Naive thymus-derived CD4-positive, alpha-beta T cell (primary cell): Measurements from ENCODE around the gene BET1. TPM values are rescaled to one million over a fixed set of nuclear protein-coding genes. Genes with fewer than 3 reads are reported as not detected.

ENCODE experiments used
- ATAC-seq: fragments of 150-1000 bp; cut with Tn5 transposase; 2 replicates; pipeline ENCODE4 v1.10.0; 2021; ENCODE audit warnings: mild to moderate bottlenecking, moderate library complexity
- CTCF ChIA-PET: fragments of 350-600 bp; sonication (Branson Sonifier 250); formaldehyde crosslinking; loops from one replicate; lab custom pipeline; 2021; ENCODE audit warnings: antibody characterized with exemption; lab: Charles Lee
- POLR2A ChIA-PET: fragments of 350-600 bp; sonication (Branson Sonifier 250); formaldehyde crosslinking; loops from one replicate; lab custom pipeline; 2021; ENCODE audit warnings: antibody characterized with exemption, inconsistent platforms; lab: Charles Lee
- DNase-seq, 9 donors: peaks; one replicate each; pipeline versions ENCODE4 v3.0.0 to v3.0.0-alpha.2; 2020 to 2022; ENCODE audit warnings: mixed read lengths in 1 of 9
- H3K27ac ChIP-seq: one replicate; pipeline ENCODE4 v1.7.0; 2013; ENCODE audit warnings: mild to moderate bottlenecking, low read depth, low read length, moderate library complexity
- H3K27me3 ChIP-seq, 2 donors: one replicate each; pipeline ENCODE4 v1.7.0; 2013; ENCODE audit warnings: low read length in 2 of 2, mild to moderate bottlenecking in 2 of 2, moderate library complexity in 2 of 2; ENCODE audit not compliant: control insufficient read depth in 2 of 2, insufficient read depth in 2 of 2
- H3K36me3 ChIP-seq, 3 experiments: 1 replicate in 2 of 3; 2 replicates in 1 of 3; pipeline ENCODE4 v1.7.0; 2013; ENCODE audit warnings: low read length in 3 of 3, mild to moderate bottlenecking in 3 of 3, moderate library complexity in 1 of 3; ENCODE audit not compliant: insufficient read depth in 3 of 3, control insufficient read depth in 2 of 3
- H3K4me1 ChIP-seq, 2 donors: one replicate each; pipeline ENCODE4 v1.7.0; 2013; ENCODE audit warnings: low read length in 2 of 2, mild to moderate bottlenecking in 2 of 2, moderate library complexity in 1 of 2; ENCODE audit not compliant: control insufficient read depth in 2 of 2, insufficient read depth in 2 of 2
- H3K4me3 ChIP-seq: 2 replicates; pipeline ENCODE4 v1.7.0; 2013; ENCODE audit warnings: mild to moderate bottlenecking, low read length
- H3K9me3 ChIP-seq, 3 experiments: 1 replicate in 2 of 3; 2 replicates in 1 of 3; pipeline ENCODE4 v1.7.0; 2013; ENCODE audit warnings: low read length in 3 of 3; ENCODE audit not compliant: control insufficient read depth in 2 of 3
- H3K27ac Mint-ChIP-seq, 9 donors: one replicate each; pipeline ENCODE4 v1.8.0; 2020 to 2022; ENCODE audit warnings: mixed read lengths in 9 of 9, mild to moderate bottlenecking in 8 of 9, moderate library complexity in 5 of 9, inconsistent platforms in 2 of 9
- H3K27me3 Mint-ChIP-seq, 5 donors: one replicate each; pipeline ENCODE4 v1.8.0; 2021 to 2022; ENCODE audit warnings: mixed read lengths in 5 of 5, mild to moderate bottlenecking in 1 of 5
- H3K36me3 Mint-ChIP-seq, 5 donors: one replicate each; pipeline ENCODE4 v1.8.0; 2020 to 2022; ENCODE audit warnings: mixed read lengths in 5 of 5, mild to moderate bottlenecking in 3 of 5, inconsistent platforms in 1 of 5
- H3K4me1 Mint-ChIP-seq, 7 donors: one replicate each; pipeline ENCODE4 v1.8.0; 2020 to 2022; ENCODE audit warnings: mixed read lengths in 7 of 7, mild to moderate bottlenecking in 3 of 7, inconsistent platforms in 1 of 7
- H3K4me3 Mint-ChIP-seq, 10 donors: one replicate each; pipeline ENCODE4 v1.8.0; 2020 to 2022; ENCODE audit warnings: mild to moderate bottlenecking in 10 of 10, mixed read lengths in 10 of 10, moderate library complexity in 6 of 10, inconsistent platforms in 2 of 10
- H3K9me3 Mint-ChIP-seq, 11 donors: one replicate each; pipeline ENCODE4 v1.8.0; 2020 to 2022; ENCODE audit warnings: mixed read lengths in 11 of 11, mild to moderate bottlenecking in 4 of 11, inconsistent platforms in 1 of 11, moderate library complexity in 1 of 11
- intact Hi-C, 2 donors: fragments of 100-400 bp; cut with micrococcal nuclease; formaldehyde crosslinking; loops; one replicate each; pipeline ENCODE4 v1.15.1; 2023
- polyA plus RNA-seq, 2 donors: library from polyadenylated mRNA; unstranded; fragments of 300-500 nt; fragmentation: Illumina TruSeq; gene quantifications; one replicate each; pipeline ENCODE4 v1.2.3, GENCODE V29; 2021
- total RNA-seq, 6 experiments: library from RNA in 5 of 6; stranded (reverse) in 5 of 6; gene quantifications; 1 replicate in 5 of 6; 2 replicates in 1 of 6; pipeline ENCODE4 v1.2.3 and lab custom pipeline; 2021 to 2026

Gene BET1
- total and polyA plus RNA-seq, 7 experiments from 2014 or later = 9.9 to 37.6 (median 13.9) TPM

DNA sequence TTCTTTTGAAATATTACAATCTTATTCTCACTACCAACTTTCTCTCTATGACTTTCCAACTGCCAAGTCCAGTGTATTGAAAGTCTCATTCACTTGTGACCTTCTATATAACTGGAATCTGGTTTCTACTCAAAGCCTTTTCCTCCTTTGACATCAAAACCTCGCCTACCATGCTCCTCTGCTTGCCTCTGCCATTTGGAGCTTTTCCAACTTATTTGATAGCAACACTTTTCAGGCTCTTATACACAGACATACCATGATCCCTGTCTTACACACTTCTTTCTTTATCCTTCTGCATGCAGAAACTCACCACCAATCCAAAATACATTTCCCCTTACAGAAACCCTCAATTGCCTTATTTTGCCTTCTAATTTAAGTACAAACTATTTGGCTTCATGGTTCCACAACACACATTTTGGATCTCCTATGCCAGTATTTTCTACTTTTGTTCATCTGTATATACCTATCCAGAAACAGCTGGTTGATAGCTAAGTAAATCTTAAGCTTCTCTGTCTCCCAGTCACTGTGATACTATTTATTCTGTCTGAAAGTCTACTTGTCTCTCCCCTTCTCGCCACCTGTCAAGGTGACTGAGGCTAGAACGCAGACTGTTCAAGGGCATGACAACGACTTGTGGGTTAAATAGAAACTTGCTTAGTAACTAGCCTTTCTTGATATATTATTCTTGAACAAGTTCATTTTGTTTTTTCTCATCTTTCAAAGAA is 60.2 kb downstream of the BET1 start:
- Mint-ChIP-seq H3K4me3 (no peak overlapping the region), H3K36me3 (no peaks in the 10 kb centered on the region), H3K27ac (no peak overlapping the region)

More for the DNA sequence above, 60.2 kb downstream of the BET1 start:
- POLR2A ChIA-PET = no interaction called here
- Histone ChIP-seq H3K27me3 (no peaks in the 10 kb centered on the region), H3K4me1 (no peaks in the 10 kb centered on the region), H3K36me3 (no peaks in the 10 kb centered on the region), H3K4me3 (no peak overlapping the region), H3K9me3 (no peaks in the 10 kb centered on the region), H3K27ac (no peak overlapping the region)
- ATAC-seq (no peak), DNase-seq (no peak)
- Mint-ChIP-seq H3K4me1 (no peaks in the 10 kb centered on the region), H3K9me3 (peaks cover 0 to 2% (median 0%) of the 10 kb centered on the region in 11 donors), H3K27me3 (peaks cover 4 to 18% (median 10%) of the 10 kb centered on the region in 5 donors)
- intact Hi-C loops = no loop called here
- CTCF ChIA-PET = no interaction called here

Other genes with a start within 250 kb of the BET1 start
- under 1 TPM in 2 of 5 experiments, not detected in 3; 0.71 to 0.77 TPM for gene TFPI2, start 113.6 kb downstream of the BET1 start, total RNA-seq
- not detected for gene TFPI2, start 113.6 kb downstream of the BET1 start, polyA plus RNA-seq
- not detected for gene GNGT1, start 97.8 kb downstream of the BET1 start, total RNA-seq
- gene GNGT1, start 97.8 kb downstream of the BET1 start, polyA plus RNA-seq = not detected
- under 1 TPM in 1 of 5 experiments, not detected in 4; 0.96 TPM for gene GNG11, start 82.6 kb downstream of the BET1 start, total RNA-seq
- gene GNG11, start 82.6 kb downstream of the BET1 start, polyA plus RNA-seq = not detected